Caco-2 (cell line): ENCODE results near the gene IL17RC. TPM values are rescaled to one million over a fixed set of nuclear protein-coding genes. Genes with fewer than 3 reads are reported as not detected.

ENCODE experiments used
- BruUV-seq: library from RNA; stranded (reverse); fragments of 400-500 nt; replicated peaks from 2 replicates; lab custom pipeline; 2021; lab: Mats Ljungman, UMichigan
- CTCF ChIA-PET: fragments of 300-600 bp; sonication (Branson Sonifier 250); formaldehyde crosslinking; loops from one replicate; lab custom pipeline; 2022; ENCODE audit warnings: antibody characterized with exemption; lab: Charles Lee
- POLR2A ChIA-PET: fragments of 300-600 bp; sonication (Branson Sonifier 250); formaldehyde crosslinking; loops from one replicate; lab custom pipeline; 2022; ENCODE audit warnings: antibody characterized with exemption; lab: Charles Lee
- DNase-seq, 2 experiments: peaks; one replicate each; pipeline versions ENCODE4 v3.0.0 to v3.0.0-alpha.2; 2020 to 2022
- H3K27me3 ChIP-seq: replicated peaks from 2 replicates; pipeline ENCODE4 v1.6.0; 2011; ENCODE audit warnings: low read length; ENCODE audit not compliant: control insufficient read depth, insufficient read depth
- H3K36me3 ChIP-seq: 2 replicates; pipeline ENCODE4 v1.5.1; 2011; ENCODE audit warnings: low read length; ENCODE audit not compliant: control insufficient read depth, insufficient read depth
- H3K4me1 ChIP-seq: fragments of 250-450 bp; sonication (Bioruptor Pico); 2 replicates; pipeline ENCODE4 v1.5.1; 2020; ENCODE audit warnings: mild to moderate bottlenecking
- H3K4me3 ChIP-seq: 2 replicates; pipeline ENCODE4 v1.5.1; 2011; ENCODE audit warnings: low read depth, mild to moderate bottlenecking, control low read depth, low read length
- H3K9me3 ChIP-seq: fragments of 250-450 bp; sonication (Bioruptor Pico); 2 replicates; pipeline ENCODE4 v1.5.1; 2020; ENCODE audit warnings: mild to moderate bottlenecking, moderate library complexity
- H3K27ac Mint-ChIP-seq: one replicate; pipeline ENCODE4 v1.8.0; 2022; ENCODE audit warnings: mixed read lengths; ENCODE audit not compliant: unreplicated experiment
- H3K27me3 Mint-ChIP-seq: one replicate; pipeline ENCODE4 v1.8.0; 2022; ENCODE audit warnings: mixed read lengths; ENCODE audit not compliant: insufficient read depth, unreplicated experiment
- H3K36me3 Mint-ChIP-seq: one replicate; pipeline ENCODE4 v1.8.0; 2022; ENCODE audit warnings: mild to moderate bottlenecking, mixed read lengths; ENCODE audit not compliant: insufficient read depth, unreplicated experiment
- H3K4me1 Mint-ChIP-seq: one replicate; pipeline ENCODE4 v1.8.0; 2022; ENCODE audit warnings: low read depth, mixed read lengths; ENCODE audit not compliant: unreplicated experiment
- H3K4me3 Mint-ChIP-seq: one replicate; pipeline ENCODE4 v1.8.0; 2022; ENCODE audit warnings: mild to moderate bottlenecking, moderate library complexity, mixed read lengths; ENCODE audit not compliant: unreplicated experiment
- H3K9me3 Mint-ChIP-seq: one replicate; pipeline ENCODE4 v1.8.0; 2022; ENCODE audit warnings: mixed read lengths; ENCODE audit not compliant: unreplicated experiment
- CTCF ChIP-seq, 2 experiments: fragments of 200-600 bp in 1 of 2; IDR thresholded peaks; 1 replicate in 1 of 2; 2 replicates in 1 of 2; pipeline versions ENCODE4 v1.5.1 to v1.8.0; 2011 to 2022; ENCODE audit warnings: antibody characterized with exemption in 1 of 2, control low read depth in 1 of 2, inconsistent platforms in 1 of 2, low read depth in 1 of 2, low read length in 1 of 2, mild to moderate bottlenecking in 1 of 2, moderate library complexity in 1 of 2; ENCODE audit not compliant: insufficient read depth in 1 of 2, severe bottlenecking in 1 of 2, unreplicated experiment in 1 of 2
- intact Hi-C: fragments of 100-400 bp; cut with micrococcal nuclease; formaldehyde crosslinking; loops from one replicate; pipeline ENCODE4 v1.10.0; 2022; ENCODE audit not compliant: unreplicated experiment
- total RNA-seq: library from RNA; stranded (reverse); gene quantifications from 2 replicates; pipeline ENCODE4 v1.2.3, GENCODE V29; 2022

The IL17RC gene
- total RNA-seq, 1 experiment from 2014 or later = 11.3 TPM

- CTCF ChIA-PET = interaction anchor here (0.7 to 3.1 kb wide), 5 partner anchors 13 to 44 kb away, joined by 3 to 14 read pairs (median 5); partner anchors contain the start of gene IL17RC
- H3K4me3 Mint-ChIP-seq = peak within 1 kb of the TSS; percentile 94
Observed at GRCh38 chr3:9902372-9903237, 14.3 kb upstream of the IL17RC start, which contains the start of gene IL17RE. Gene IL17RE (plus strand): TSS chr3:9902848. CDS start chr3:9902933, 85 bp downstream.

GRCh38 chr3:9903238-9903624 lies 13.7 kb upstream of the IL17RC start:
- POLR2A ChIA-PET = interaction anchor here (0.5 to 2.2 kb wide), 5 partner anchors 12 to 110 kb away, joined by 3 to 30 read pairs (median 12); partner anchors contain the start of genes ARPC4, CRELD1 and IL17RC
- Mint-ChIP-seq H3K36me3 (peaks cover 50% of the 10 kb centered on the region), H3K4me1 (peaks cover 18% of the 10 kb centered on the region), H3K9me3 (no peaks in the 10 kb centered on the region), H3K4me3 (peak overlapping the region; percentile 94), H3K27me3 (no peaks in the 10 kb centered on the region), H3K27ac (peak overlapping the region; percentile 90)
- no peak for TF ChIP-seq CTCF (IDR thresholded peaks at IDR 0.05; ENCODE audit: insufficient read depth in 1 of 2, low read depth in 1 of 2, low read length in 1 of 2, severe bottlenecking in 1 of 2, unreplicated experiment in 1 of 2)
- TSS peak; percentile 53 for BruUV-seq
- Histone ChIP-seq H3K27me3 (no peaks in the 10 kb centered on the region), H3K4me1 (peaks cover 45% of the 10 kb centered on the region), H3K9me3 (peaks cover 4% of the 10 kb centered on the region), H3K36me3 (no peaks in the 10 kb centered on the region; the same call in none of the 2 replicates), H3K4me3 (peak overlapping the region; percentile 54)
- CTCF ChIA-PET = interaction anchor here (0.5 to 3.1 kb wide), 6 partner anchors 11 to 304 kb away, joined by 3 to 14 read pairs (median 5); partner anchors contain the start of gene IL17RC
- no peak for DNase-seq
- intact Hi-C loops = no loop called here

More at GRCh38 chr3:9902372-9903237, 14.3 kb upstream of the IL17RC start, which contains the start of gene IL17RE:
- Mint-ChIP-seq H3K9me3 (no peaks in the 10 kb centered on the region), H3K27ac (peak within 1 kb of the TSS; percentile 90), H3K27me3 (no peaks in the 10 kb centered on the region), H3K4me1 (peaks cover 23% of the 10 kb centered on the region), H3K36me3 (peaks cover 50% of the 10 kb centered on the region)
- Histone ChIP-seq H3K27me3 (no peaks in the 10 kb centered on the region), H3K4me1 (peaks cover 50% of the 10 kb centered on the region), H3K4me3 (peak within 1 kb of the TSS; percentile 54), H3K36me3 (no peaks in the 10 kb centered on the region; the same call in none of the 2 replicates), H3K9me3 (peaks cover 4% of the 10 kb centered on the region)
- peak; percentile 78 to 79 for DNase-seq
- BruUV-seq = no TSS peak
- intact Hi-C loops = loop anchor here (1.0 kb wide), 4 partner anchors 13 to 54 kb away; partner anchors contain the start of gene CRELD1
- no peak for TF ChIP-seq CTCF (IDR thresholded peaks at IDR 0.05; ENCODE audit: insufficient read depth in 1 of 2, low read depth in 1 of 2, low read length in 1 of 2, severe bottlenecking in 1 of 2, unreplicated experiment in 1 of 2)
- POLR2A ChIA-PET = interaction anchor here (0.5 to 2.2 kb wide), 6 partner anchors 10 to 110 kb away, joined by 3 to 30 read pairs (median 8); partner anchors contain the start of genes ARPC4, CRELD1 and IL17RC

GRCh38 chr3:9903904-9904303 lies 13.0 kb upstream of the IL17RC start:
- Mint-ChIP-seq H3K9me3 (no peaks in the 10 kb centered on the region), H3K4me1 (peaks cover 13% of the 10 kb centered on the region), H3K4me3 (peak overlapping the region; percentile 94), H3K27ac (peak overlapping the region; percentile 90), H3K36me3 (peaks cover 52% of the 10 kb centered on the region), H3K27me3 (no peaks in the 10 kb centered on the region)
- no TSS peak for BruUV-seq
- Histone ChIP-seq H3K36me3 (peaks cover 5% of the 10 kb centered on the region), H3K9me3 (peaks cover 4% of the 10 kb centered on the region), H3K4me3 (peak overlapping the region; percentile 54), H3K27me3 (no peaks in the 10 kb centered on the region), H3K4me1 (peaks cover 38% of the 10 kb centered on the region)
- POLR2A ChIA-PET = interaction anchor here (0.5 to 2.0 kb wide), 2 partner anchors 13 to 30 kb away, joined by 4 to 12 read pairs; partner anchors contain the start of gene CRELD1
- no peak for TF ChIP-seq CTCF (IDR thresholded peaks at IDR 0.05; ENCODE audit: insufficient read depth in 1 of 2, low read depth in 1 of 2, low read length in 1 of 2, severe bottlenecking in 1 of 2, unreplicated experiment in 1 of 2)
- DNase-seq = no peak
- CTCF ChIA-PET = interaction anchor here (0.5 to 1.8 kb wide), 3 partner anchors 11 to 304 kb away, joined by 3 to 5 read pairs (median 5); no protein-coding TSS in a partner anchor
- intact Hi-C loops = no loop called here
